PC-3 (cell line): ENCODE data around the gene OR8U1. TPM values are rescaled to one million over a fixed set of nuclear protein-coding genes. Genes with fewer than 3 reads are reported as not detected.

Experiments
- ATAC-seq: fragments of 200-7000 bp; cut with Tn5 transposase; 2 replicates; pipeline ENCODE4 v1.9.1; 2020; ENCODE audit warnings: mild to moderate bottlenecking, moderate library complexity
- Bru-seq: library from RNA; stranded (reverse); fragments of 400-500 nt; gene quantifications from one replicate; lab custom pipeline; 2021; lab: Mats Ljungman, UMichigan
- BruChase-seq, 2 experiments: library from RNA; stranded (reverse); fragments of 400-500 nt; gene quantifications; one replicate each; lab custom pipeline; 2021; lab: Mats Ljungman, UMichigan
- BruUV-seq: library from RNA; stranded (reverse); fragments of 400-500 nt; replicated peaks from 2 replicates; lab custom pipeline; 2021; lab: Mats Ljungman, UMichigan
- CTCF ChIA-PET: fragments of 300-600 bp; sonication (Branson Sonifier 250); formaldehyde crosslinking; loops from one replicate; lab custom pipeline; 2022; ENCODE audit warnings: antibody characterized with exemption; lab: Charles Lee
- POLR2A ChIA-PET: fragments of 300-600 bp; sonication (Branson Sonifier 250); formaldehyde crosslinking; loops from one replicate; lab custom pipeline; 2022; ENCODE audit warnings: antibody characterized with exemption; ENCODE audit not compliant: unreplicated experiment; lab: Charles Lee
- DNase-seq: peaks from one replicate; pipeline ENCODE4 v3.0.0-alpha.2; 2015
- H2AFZ ChIP-seq: fragments of 300-600 bp; sonication (generic); 2 replicates; pipeline ENCODE4 v1.6.0; 2016; ENCODE audit warnings: antibody characterized with exemption, low read length
- H3F3A ChIP-seq: fragments of 300-600 bp; sonication (generic); one replicate; pipeline ENCODE4 v1.6.0; 2017; ENCODE audit warnings: antibody characterized with exemption, low read length, control low read depth, mild to moderate bottlenecking; ENCODE audit not compliant: unreplicated experiment
- H3K27ac ChIP-seq: fragments of 300-600 bp; sonication (generic); 2 replicates; pipeline ENCODE4 v1.5.1; 2016; ENCODE audit warnings: mild to moderate bottlenecking, low read length
- H3K27me3 ChIP-seq: fragments of 300-600 bp; sonication (generic); 2 replicates; pipeline ENCODE4 v1.6.1; 2016; ENCODE audit warnings: low read length, mixed read lengths
- H3K36me3 ChIP-seq: fragments of 300-600 bp; sonication (generic); 2 replicates; pipeline ENCODE4 v1.6.1; 2016; ENCODE audit warnings: low read depth, mixed run types, low read length, mixed read lengths
- H3K4me1 ChIP-seq: fragments of 300-600 bp; sonication (generic); 2 replicates; pipeline ENCODE4 v1.5.1; 2016; ENCODE audit warnings: low read length; ENCODE audit not compliant: insufficient read depth
- H3K4me2 ChIP-seq: fragments of 300-600 bp; sonication (generic); 2 replicates; pipeline ENCODE4 v1.6.0; 2016; ENCODE audit warnings: low read length
- H3K4me3 ChIP-seq: fragments of 300-600 bp; sonication (generic); 2 replicates; pipeline ENCODE4 v1.5.1; 2016; ENCODE audit warnings: mild to moderate bottlenecking, low read length, mixed read lengths
- H3K79me2 ChIP-seq: fragments of 300-600 bp; sonication (generic); 2 replicates; pipeline ENCODE4 v1.6.1; 2017; ENCODE audit warnings: low read length, mixed read lengths
- H3K9ac ChIP-seq: fragments of 300-600 bp; sonication (generic); 2 replicates; pipeline ENCODE4 v1.6.0; 2016; ENCODE audit warnings: mild to moderate bottlenecking, low read length
- H3K9me2 ChIP-seq: fragments of 300-600 bp; sonication (generic); replicated peaks from 2 replicates; pipeline ENCODE4 v1.6.1; 2016; ENCODE audit warnings: mixed run types, low read length, mixed read lengths
- H3K9me3 ChIP-seq: fragments of 300-600 bp; sonication (generic); 2 replicates; pipeline ENCODE4 v1.6.1; 2016; ENCODE audit warnings: low read length, mixed read lengths
- H4K20me1 ChIP-seq: fragments of 300-600 bp; sonication (generic); 2 replicates; pipeline ENCODE4 v1.6.1; 2016; ENCODE audit warnings: low read length, mixed read lengths
- CTCF ChIP-seq: fragments of 300-600 bp; sonication (generic); conservative IDR thresholded peaks from 2 replicates; pipeline ENCODE4 v1.5.1; 2017; ENCODE audit warnings: antibody characterized with exemption, low read depth, mild to moderate bottlenecking, low read length
- EZH2 ChIP-seq: fragments of 300-600 bp; sonication (generic); IDR thresholded peaks from one replicate; pipeline ENCODE4 v1.6.1; 2017; ENCODE audit warnings: antibody characterized with exemption, mild to moderate bottlenecking, low read length; ENCODE audit not compliant: unreplicated experiment
- EZH2phosphoT487 ChIP-seq: fragments of 300-600 bp; sonication (generic); IDR thresholded peaks from 2 replicates; pipeline ENCODE4 v1.6.1; 2018; ENCODE audit warnings: mild to moderate bottlenecking, antibody characterized with exemption, low read length, borderline replicate concordance
- intact Hi-C: fragments of 100-400 bp; cut with micrococcal nuclease; formaldehyde crosslinking; loops from 2 replicates; pipeline ENCODE4 v1.9.0; 2023
- long read RNA-seq: library from polyadenylated mRNA; unstranded; transcript quantifications from one replicate; pipeline ENCODE4 v2.0.0, GENCODE V29; 2021; ENCODE audit not compliant: unreplicated experiment
- total RNA-seq: library from RNA; depleted of rRNA; stranded (reverse); fragments of >200 nt; gene quantifications from 2 replicates; pipeline ENCODE4 v1.2.3, GENCODE V29; 2014; rRNA removed

OR8U1 gene
- not detected in 2 replicates for total RNA-seq
- not detected for Bru-seq, nascent RNA
- BruChase-seq, experiment 1, labeled RNA remaining after a 6-hour chase = not detected
- BruChase-seq, experiment 2, labeled RNA remaining after a 2-hour chase = not detected
- long read RNA-seq = 0 reads

GRCh38 chr11:56375324-56375723 is at the start of gene OR8U1:
Gene OR8U1, plus strand, starts transcription at chr11:56375624. Its CDS starts 0 bp downstream, at chr11:56375624.
- Histone ChIP-seq H3K9me3 (no peaks in the 10 kb centered on the region; the same call in 1 of the 2 replicates), H3K36me3 (no peaks in the 10 kb centered on the region), H2AFZ (no peak within 1 kb of the TSS), H3K79me2 (no peaks in the 10 kb centered on the region), H3K9me2 (no peaks in the 10 kb centered on the region), H3K4me2 (no peak within 1 kb of the TSS), H3F3A (no peaks in the 10 kb centered on the region), H3K4me3 (no peak within 1 kb of the TSS), H3K4me1 (no peaks in the 10 kb centered on the region), H3K27me3 (no peaks in the 10 kb centered on the region), H3K27ac (no peak within 1 kb of the TSS), H3K9ac (no peak within 1 kb of the TSS), H4K20me1 (no peaks in the 10 kb centered on the region)
- ChIA-PET CTCF (no interaction called here), POLR2A (no interaction called here)
- intact Hi-C loops = no loop called here
- no peak for DNase-seq
- TF ChIP-seq CTCF = no peak
- no peak for TF ChIP-seq EZH2phosphoT487
- no peak for TF ChIP-seq EZH2
- BruUV-seq = no TSS peak
- ATAC-seq = no peak

- no peaks in the 10 kb centered on the region for H3K27me3 ChIP-seq
- H3F3A ChIP-seq = no peaks in the 10 kb centered on the region
- BruUV-seq = no TSS peak
- no peaks in the 10 kb centered on the region for H3K4me1 ChIP-seq
- TF ChIP-seq CTCF (no peak), EZH2 (no peak), EZH2phosphoT487 (no peak)
- H3K4me3 ChIP-seq = no peak overlapping the region
- H3K9me3 ChIP-seq = peaks cover 13% of the 10 kb centered on the region
- intact Hi-C loops = no loop called here
- H4K20me1 ChIP-seq = no peaks in the 10 kb centered on the region
- no peak for DNase-seq
- ChIA-PET CTCF (no interaction called here), POLR2A (no interaction called here)
- no peaks in the 10 kb centered on the region for H3K9me2 ChIP-seq
- no peak overlapping the region for H3K9ac ChIP-seq
- no peak overlapping the region for H3K27ac ChIP-seq
- no peaks in the 10 kb centered on the region for H3K36me3 ChIP-seq
- H3K79me2 ChIP-seq = no peaks in the 10 kb centered on the region
- H3K4me2 ChIP-seq = no peak overlapping the region; the same call in 1 of the 2 replicates
- no peak overlapping the region for H2AFZ ChIP-seq
- ATAC-seq = no peak
Observed at GRCh38 chr11:56331861-56332491, 43.4 kb upstream of the OR8U1 start.

- Histone ChIP-seq H3K27me3 (no peaks in the 10 kb centered on the region), H3K4me2 (no peak overlapping the region), H3K4me1 (no peaks in the 10 kb centered on the region), H2AFZ (no peak overlapping the region), H3K79me2 (no peaks in the 10 kb centered on the region), H3K9me3 (peaks cover 16% of the 10 kb centered on the region), H3K36me3 (no peaks in the 10 kb centered on the region), H3K9me2 (no peaks in the 10 kb centered on the region), H3K9ac (no peak overlapping the region), H4K20me1 (no peaks in the 10 kb centered on the region), H3K4me3 (no peak overlapping the region), H3K27ac (no peak overlapping the region), H3F3A (no peaks in the 10 kb centered on the region)
- TF ChIP-seq EZH2 (no peak), CTCF (no peak), EZH2phosphoT487 (no peak)
- CTCF ChIA-PET = no interaction called here
- intact Hi-C loops = no loop called here
- ATAC-seq = no peak
- BruUV-seq = no TSS peak
- no peak for DNase-seq
- POLR2A ChIA-PET = no interaction called here
Observed at GRCh38 chr11:56333156-56333555, 42.3 kb upstream of the OR8U1 start.
